ENCODE measurements around the gene TMEM80.
A peak's percentile ranks its signal among the peaks of the same experiment; 100 is the strongest.
"Not testable (repeated sequence)": the region's sequence is repeated elsewhere in the genome, so short reads cannot be mapped to it uniquely, and the experiment has no call there.

Gene TMEM80

DNA sequence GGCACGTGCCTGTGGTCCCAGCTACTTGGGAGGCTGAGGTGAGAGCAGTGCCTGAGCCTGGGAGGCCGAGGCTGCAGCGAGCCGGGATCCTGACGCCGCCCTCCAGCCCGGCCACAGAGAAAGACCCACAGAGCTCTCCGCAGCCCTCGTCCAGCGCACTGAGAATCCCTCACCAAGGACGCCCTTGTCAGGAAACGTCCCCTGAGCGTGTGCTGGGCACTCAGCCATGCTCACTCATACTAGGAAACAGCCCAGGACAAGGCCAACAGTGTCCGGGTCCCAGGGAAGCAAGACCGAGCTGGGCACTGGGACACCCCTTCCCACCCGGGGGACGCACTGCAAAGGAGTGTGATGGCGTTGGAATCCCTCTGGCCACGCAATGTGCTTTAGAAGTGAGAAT lies 15.1 kb upstream of the TMEM80 start:
- no peak for DNase-seq

DNA sequence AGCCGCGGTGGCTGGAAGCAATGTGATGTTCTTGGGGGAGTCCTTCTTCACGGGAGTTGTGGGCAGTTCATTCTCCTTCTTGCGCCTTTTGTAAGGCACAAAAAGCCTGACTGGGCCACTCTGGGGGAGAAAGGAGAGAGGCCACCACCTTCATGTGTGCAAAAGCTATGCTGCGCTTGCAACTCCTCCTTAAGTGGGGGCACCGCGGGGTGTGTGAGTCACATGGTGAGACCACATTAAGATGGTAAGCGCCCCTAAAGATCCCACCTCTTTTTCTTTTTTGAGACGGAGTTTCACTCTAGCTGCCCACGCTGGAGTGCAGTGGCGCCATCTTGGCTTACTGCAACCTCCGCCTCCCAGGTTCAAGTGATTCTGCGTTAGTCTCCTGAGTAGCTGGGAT lies 14.6 kb upstream of the TMEM80 start:
- DNase-seq = no peak

DNA sequence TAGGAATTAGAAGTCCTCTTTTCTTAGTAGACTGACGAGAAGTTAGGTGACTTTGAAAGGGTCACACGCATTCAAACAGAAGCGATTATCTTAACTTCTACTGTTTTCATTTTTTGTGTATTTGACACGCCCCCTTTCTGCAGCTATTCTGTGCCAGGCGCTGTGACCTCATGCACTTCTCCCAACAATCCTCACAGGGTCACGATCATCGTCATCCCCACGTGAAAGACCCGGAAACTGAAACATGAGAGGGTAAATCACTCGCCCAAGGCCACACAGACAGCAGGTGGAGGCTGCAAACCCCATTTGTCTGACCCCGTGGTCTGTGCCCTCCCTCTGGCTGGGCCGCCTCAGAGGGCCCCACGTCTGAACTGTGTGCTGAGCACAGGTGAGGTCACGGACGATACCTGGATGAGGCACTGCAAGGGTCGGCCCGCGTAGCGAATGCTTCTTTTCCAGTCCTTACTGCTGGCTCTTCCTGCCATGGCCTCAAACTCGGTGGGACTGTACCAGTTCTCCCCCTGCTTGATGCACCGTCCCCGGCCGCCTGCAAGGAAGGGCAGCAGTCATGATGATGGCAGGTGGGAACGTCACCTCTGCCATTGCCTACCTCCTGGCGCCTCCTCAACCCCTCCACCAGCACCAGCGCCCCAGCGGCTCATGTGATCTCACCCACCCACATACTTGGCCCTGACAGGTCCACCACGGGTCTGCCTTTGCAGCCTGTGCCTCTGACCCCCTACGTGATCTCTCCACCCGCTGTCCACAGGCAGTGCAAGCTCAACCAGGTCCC lies 9.0 kb upstream of the TMEM80 start:
- no peak for DNase-seq

DNA sequence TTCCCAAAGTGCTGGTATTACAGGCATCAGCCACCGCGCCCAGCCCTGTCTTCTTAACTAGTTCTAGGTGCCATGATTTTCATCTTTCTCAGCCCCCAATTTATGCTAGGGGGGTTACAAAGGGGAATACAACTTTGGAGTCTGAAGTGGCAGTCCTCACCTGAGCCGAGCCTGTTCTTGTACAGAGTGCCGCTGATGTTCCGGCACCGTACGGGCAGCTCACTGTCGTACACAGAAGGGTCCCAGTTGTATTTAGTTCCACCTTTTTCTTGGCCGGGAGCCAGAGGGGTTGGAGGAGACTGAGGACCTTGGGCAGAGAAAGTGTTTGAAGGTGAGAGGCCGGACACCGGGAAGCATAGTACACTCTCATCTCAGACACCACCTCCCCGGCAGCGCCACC lies 7.9 kb upstream of the TMEM80 start:
- no peak for DNase-seq

DNA sequence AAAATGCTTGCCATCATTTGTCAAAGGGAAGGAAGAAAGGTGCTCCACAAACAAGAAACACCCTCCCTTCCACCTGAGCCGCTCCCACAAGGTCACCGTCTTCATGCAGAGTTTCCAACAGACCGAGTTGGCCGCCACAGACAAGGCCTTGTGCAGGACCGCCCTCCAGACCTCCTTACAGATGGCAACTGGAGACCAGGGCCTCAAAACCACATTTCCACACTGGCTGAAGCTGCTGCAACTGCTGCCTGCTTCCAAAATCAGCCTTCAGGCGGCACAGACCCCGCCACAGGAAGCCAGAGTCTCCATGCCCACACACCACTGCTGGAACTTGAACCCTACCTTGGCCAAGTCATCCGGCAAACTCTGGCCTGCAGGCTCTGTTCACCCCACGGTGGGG lies 6.9 kb upstream of the TMEM80 start:
- no peak for DNase-seq

DNA sequence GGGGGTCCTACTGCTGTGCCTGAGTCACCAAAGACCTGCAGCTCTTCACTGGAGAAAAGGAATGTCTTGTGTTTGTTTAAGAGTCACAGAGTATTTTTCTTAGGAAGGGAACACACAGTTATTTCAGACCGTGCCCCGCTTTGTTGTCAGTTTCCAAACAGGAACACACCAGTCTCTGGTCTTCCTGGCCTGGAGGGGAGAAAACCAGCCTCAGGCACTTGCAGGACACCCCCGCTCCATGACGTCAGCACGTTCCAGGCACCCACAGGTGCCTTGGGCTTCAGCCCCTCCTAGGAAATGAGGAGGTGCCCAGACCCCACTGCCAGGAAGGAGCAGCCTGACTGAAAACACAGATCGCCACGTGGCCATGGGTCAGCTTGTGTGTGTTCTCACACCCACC lies 6.0 kb upstream of the TMEM80 start:
- no peak for DNase-seq

DNA sequence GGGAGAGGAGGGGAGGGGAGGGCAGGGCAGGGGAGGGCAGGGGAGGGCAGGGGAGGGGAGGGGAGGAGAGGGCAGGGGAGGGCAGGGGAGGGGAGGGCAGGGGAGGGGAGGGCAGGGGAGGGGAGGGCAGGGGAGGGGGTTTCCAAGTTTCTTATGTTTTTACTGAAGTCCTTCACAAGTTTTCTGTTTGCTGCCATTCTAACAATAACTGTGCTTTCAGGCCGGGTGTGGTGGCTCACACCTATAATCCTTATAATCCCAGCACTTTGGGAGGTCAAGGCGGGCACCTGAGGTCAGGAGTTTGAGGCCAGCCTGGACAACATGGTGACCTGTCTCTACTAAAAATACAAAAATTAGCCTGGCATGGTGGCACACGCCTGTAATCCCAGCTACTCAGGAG lies 5.4 kb upstream of the TMEM80 start:
- not testable (repeated sequence) for DNase-seq

DNA sequence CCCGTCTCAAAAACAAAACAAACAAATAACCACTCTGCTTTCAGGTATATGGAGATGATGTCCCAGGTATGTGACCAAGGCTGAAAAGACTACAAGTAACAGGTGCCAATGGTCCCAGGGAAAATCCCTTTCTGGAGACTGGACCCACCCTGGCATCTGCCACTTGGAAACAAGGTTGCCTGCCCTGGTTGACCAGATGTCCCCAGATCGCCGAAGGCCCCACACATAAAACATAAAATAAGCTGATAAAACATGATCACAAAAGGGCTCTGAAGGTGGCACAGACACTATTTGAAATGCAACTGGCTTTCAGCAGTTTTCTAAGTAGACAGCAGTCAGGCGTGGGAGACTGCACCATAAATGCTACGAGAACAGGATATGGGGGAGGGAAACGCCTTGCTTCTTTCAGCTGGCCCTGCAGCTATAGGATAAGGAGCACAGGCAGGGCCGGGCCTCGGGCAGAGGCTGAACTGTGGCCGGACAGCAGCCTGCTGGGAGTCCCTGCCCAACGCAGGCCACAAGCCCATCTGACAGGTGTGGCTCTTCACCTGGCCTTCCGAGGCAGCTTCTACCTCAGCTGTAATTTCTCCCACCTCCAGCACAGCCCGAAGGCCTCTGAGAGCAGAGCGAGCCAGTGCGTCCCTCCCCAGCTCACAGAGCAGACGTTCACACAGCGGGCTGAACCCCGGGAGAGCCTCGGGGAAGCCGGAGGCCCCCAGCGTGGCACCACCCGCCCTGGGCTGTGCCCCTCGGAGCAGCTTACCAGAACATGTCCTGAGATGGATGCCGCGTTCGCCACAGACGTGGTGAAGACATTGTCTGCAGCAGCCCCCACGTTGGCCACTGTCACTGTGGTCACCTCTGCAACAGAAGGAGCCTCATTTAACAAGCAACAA lies 4.6 kb upstream of the TMEM80 start:
- DNase-seq = no peak

DNA sequence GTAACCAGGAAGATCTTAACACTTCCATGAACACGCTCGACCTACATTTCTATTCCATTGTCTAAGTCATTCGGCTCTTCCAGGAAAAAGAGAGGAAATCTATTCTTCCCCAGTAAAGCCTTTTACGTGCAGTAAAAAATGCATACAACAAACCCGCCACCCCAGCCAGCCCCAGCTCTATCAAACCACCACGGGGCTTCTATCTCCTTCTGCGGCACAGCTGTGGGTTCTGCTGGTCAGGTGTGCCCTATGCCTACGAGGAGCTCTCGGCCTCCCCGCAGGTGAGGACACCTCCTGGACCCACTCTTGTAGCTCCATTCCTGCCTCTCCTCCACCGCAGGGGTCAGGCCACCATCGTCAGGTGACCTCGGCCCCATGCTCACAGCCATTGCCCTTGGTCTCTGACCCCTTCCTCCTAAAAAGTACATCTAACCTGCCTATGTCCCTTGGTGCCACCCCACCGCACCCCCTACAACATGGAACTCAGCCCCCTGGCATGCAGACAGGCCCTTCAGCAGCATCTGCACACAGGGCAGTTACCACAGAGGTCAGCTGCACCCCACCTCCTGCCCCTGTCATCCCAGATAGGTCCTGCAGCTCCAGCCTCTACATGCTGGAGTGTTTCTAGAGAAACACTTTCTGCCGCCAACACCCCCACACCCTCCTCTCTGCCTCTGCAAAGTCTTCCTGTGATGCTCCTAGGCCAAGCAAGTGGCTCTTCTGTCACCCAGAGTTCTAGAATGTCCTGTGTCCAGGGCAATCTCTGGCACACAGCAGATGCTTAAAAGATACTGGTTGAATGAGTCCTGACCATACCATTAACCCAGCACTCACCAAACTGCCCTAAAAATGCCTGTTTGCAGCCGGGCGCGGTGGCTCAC lies 3.7 kb upstream of the TMEM80 start:
- DNase-seq = no peak

DNA sequence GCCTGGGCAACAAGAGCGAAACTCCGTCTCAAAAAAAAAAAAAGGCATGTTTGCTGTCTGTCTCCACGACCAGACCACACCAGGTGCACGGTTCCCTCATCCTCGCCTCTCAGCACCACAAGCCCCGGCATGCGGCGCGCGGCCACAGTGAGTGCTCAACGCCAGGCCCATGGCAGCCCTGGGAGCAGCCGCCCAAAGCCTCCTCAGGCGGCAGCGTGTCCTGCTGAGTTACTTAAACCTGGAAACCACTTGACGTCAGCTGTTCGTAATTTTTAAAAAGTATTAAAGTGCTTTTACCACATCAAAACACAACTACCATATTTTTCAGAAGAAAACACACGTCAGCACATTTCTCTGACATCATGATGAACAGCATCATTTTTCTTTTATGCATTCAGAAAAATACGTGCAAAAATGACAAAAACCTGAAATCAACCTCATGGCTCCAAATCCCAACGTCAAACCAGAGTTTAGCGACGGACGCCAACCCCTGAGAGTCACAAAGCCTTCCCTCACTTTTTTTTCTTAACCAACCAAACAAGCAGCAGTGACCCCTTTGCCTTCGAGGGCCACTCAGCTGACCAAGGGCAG lies 2.7 kb upstream of the TMEM80 start:
- no peak for DNase-seq

DNA sequence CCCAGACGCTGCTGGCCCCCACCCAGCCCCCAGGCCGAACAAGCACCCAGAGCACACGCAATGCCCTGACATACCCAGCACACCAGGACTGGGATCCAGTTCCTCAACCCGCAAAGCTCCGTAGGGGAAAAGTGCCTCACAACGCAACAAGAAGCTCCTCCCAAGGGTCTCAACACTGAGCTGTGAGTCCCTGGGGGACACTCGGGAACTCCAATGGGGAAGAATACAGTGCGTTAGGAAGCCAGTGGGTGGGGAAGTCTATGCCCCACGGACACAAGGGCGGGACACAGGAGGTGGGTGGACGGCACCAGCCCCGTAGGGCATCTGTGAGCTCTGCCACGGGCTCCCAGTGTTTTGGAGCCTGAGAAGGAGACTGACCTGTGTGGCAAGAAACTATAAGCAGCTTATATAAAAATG lies 2.2 kb upstream of the TMEM80 start:
- no peak for DNase-seq

DNA sequence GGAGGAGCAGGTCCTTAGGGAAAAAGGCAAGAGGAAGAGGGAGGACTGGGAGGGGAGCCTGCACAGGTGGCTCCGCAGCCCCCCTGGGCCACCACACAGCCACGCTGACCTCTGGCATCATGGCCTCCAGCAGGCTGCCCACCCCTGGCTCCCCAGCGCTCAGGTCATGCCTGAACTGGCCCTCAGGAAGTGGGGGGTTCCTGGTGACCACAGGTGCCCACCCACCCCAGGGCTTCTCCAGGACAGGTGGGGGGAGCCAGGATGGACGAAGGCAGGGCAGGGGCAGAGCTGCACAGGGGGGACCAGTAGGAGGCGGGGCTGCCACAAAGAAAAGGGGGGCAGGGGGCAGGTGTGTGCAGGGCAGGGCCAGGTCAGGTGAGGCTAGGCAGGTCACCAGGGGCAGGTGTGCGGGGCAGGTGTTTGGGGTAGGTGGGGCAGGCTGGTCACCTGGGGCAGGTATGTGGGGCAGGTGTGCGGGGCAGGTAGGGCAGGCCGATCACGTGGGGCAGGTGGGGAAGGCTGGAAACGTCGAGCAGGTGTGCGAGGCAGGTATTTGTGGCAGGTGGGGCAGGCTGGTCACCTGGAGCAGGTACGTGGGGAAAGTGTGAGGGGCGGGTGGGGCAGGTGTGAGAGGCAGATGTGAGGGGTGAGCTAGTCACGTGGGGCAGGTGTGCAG lies 1.6 kb upstream of the TMEM80 start:
- DNase-seq = no peak

DNA sequence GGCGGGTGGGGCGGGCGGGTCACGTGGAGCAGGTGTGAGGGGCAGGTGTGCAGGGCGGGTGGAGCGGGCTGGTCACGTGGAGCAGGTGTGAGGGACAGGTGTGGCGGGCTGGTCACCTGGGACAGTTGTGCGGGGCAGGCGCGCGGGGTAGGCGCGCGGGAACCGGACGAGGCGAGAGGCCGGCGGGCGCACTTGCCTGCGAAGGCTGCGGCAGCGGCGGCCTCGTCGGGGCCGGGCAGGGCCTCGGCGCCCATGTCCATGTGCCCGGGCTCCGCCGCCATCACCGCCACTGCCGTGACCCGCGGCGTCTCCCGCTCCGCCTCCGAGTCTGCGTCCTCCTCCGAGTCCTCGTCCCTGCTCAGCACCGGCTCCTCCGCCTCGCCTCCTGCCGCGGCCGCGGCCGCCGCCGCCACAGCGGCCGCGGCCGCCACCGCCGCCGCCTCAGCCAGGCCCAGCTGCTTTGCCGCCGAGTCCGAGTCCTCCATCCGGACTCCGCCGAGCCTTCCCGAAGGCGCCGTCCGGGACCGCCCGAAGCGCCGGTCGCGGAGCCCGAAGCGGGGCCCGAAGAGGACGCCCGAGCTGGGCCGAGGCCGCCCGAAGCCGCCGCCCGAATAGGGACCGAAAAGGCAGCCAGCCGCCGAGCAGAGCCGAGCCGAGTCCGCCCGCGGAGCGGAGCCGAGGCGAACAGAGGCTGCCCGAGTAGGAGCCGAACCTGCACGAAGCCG lies 891 bp upstream of the TMEM80 start, which contains the start of gene DEAF1:
TSS of gene DEAF1 (minus strand) at position 660 of the 725 bp plus-strand sequence. CDS start at position 485, 175 bp downstream.
- DNase-seq = peak; percentile 100

DNA sequence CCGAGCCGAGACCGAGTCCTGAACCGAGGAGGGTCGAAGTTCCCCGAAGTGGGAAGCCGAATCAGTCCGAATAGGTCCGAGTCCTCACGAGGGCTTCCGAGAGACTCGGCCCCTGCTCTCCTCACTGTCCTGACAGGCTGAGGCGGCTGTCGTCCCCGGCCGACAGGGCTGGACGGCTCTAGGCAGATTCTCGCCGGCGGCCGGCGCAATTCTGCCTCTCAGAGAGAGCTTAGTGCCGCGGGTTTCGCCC lies 403 bp upstream of the TMEM80 start:
- DNase-seq = no peak

DNA sequence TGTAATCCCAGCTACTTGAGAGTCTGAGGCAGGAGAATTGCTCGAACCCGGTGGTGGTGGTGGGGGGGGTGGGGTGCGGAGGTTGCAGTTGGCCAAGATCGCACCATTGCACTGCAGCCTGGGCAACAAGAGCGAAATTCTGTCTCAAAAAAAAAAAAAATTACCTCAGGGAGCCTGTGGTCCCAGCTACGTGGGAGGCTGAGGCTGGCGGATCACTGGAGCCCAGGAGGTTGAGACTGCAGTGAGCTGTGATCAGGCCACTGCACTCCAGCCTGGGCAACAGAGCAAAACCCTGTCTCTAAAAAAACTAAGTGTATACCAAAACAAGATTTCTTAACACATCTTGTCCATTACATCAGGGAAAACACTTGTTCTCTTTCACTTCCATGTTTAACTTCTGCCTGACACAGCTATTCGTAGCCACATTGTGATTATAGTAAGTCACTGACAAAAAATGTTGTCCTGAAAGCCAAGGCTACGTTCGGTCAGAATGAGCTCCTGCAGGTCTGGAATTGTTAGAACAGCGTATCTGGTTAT lies 1.4 kb downstream of the TMEM80 start:
- DNase-seq = no peak

DNA sequence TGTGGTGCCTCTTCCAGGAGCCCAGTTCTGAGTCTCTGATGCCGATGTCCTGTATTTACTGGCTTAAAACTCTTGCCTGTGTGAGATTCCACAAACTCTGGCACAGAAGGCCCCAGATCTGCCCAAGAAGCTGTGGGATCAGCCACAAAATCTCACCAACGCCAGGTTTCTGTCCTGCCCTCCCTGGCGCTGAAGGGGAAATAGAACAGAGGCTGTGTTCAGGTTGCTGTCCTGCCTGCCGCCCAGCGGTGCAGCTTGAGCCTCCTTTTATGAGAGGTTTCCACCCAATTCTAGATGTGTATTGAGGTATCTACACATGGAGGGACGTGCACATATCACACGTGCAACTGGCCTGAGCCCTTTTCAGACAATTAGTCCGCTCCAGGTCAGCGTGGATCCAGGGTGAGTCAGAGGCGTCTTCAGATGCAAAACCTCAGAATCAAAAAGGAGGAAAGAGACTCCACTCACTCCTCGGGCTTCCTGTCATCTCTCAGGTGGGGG lies 2.2 kb downstream of the TMEM80 start:
- no peak for DNase-seq

DNA sequence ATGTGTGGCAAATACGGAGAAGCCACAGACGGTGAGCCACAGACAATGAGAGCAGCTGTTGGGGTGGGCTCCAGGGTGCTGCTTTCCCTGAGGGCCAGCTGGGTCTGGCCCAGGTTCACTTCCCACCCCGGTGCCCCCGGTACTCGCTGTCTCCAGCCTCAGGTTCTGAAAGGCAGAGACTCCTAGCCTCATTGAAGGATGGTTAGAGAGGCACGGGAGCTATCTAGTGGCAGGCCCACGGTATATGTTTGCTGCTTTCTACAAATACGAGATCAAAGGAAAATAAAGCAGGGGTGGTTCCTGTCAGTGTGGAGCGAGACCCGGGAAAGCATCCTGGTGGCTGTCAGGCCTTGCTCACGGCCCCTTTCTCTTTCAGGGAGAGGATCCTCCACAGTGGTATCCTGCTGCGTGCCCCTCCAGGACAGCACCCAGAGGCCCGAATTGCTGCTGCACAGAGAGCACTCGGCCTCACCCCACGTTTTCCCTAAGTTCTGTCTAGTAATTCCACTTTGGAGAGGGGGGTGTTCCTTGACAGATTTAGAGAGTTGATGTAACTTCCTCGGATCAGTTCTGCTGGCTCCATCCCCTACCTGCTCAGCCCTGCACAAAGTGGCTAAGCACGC lies 3.0 kb downstream of the TMEM80 start:
- no peak for DNase-seq

DNA sequence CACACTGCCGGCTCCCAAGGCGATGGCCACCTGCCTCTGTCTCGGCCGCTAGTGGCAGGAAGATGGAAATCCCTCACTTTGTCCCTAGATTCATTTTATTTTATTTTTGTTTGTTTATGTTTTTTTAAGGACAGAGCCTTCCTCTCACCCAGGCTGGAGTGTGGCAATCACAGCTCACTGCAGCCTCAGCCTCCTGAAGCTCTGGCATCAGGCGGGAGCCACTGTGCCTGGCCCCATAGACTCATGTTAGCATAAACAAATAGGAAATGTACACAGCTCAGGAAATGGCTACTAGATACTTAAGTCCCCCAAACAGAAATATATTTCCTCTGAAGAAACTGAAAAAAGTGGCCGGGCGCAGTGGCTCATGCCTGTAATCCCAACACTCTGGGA lies 3.5 kb downstream of the TMEM80 start:
- DNase-seq = no peak

DNA sequence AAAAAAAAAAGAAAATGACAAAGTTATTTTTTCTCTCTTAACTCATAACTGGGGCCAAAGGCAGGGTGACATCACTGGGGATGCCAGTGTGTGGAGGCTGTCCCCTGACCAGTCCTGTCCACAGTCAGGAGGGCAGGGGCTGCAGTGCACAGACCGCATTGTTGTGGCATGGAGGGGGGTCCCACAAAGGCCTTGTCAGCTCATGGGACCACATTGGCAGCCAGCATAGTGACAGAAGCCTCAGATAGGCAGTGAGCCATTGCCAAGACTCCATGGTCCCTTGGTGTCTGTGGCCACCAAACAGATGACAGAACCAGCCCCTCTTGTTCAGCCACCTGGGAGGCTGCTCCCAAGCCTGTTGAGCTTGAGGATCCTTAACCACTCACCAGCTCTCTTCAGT lies 4.1 kb downstream of the TMEM80 start:
- no peak for DNase-seq

DNA sequence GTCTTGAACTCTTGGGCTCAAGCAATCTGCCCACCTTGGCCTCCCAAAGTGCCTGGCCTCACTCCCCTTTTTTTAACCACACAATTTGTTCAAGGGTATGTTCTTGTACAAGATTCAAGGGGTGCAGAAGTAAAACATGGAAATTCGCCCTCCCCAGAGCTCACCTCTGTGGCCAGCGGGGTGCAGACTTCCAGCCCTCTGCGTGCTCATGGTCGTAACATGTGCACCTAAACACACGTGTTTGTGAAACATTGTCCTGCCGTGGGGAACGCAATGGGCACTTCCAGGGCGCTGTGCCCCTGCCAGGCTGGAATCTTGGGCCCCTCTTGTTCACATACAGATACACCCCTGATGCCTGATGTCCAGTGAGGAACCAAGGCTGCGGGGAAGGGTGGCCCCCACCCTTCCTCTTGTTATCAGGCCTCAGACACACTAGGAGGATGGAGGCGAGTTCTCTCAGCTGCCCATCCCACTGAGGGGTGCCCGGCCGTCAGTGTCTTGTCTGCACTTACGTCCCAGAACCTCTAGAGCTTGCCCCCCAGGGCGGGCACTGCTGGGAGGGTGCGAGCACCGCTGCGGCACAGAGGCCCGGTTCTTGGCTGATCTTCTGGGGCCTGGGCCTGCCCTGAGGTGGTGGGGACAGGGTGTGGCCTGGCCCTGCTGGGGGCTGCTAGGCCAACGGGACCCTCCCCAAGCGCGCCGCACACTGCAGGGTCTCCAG lies 6.3 kb downstream of the TMEM80 start:
- DNase-seq = no peak
